GM12875 (cell line): ENCODE measurements around the gene LDLRAD4.

Experiments
- H3K4me3 ChIP-seq: one replicate; pipeline ENCODE4 v1.5.1; 2011; ENCODE audit warnings: low read depth, low read length, control low read depth
- TF ChIP-seq, protein P1 (sequence below): IDR thresholded peaks from 2 replicates; pipeline ENCODE4 v1.5.1; 2011; ENCODE audit warnings: low read depth, mild to moderate bottlenecking, control low read depth, inconsistent platforms, low read length, moderate library complexity, borderline replicate concordance; ENCODE audit not compliant: insufficient read depth

The LDLRAD4 gene

DNA sequence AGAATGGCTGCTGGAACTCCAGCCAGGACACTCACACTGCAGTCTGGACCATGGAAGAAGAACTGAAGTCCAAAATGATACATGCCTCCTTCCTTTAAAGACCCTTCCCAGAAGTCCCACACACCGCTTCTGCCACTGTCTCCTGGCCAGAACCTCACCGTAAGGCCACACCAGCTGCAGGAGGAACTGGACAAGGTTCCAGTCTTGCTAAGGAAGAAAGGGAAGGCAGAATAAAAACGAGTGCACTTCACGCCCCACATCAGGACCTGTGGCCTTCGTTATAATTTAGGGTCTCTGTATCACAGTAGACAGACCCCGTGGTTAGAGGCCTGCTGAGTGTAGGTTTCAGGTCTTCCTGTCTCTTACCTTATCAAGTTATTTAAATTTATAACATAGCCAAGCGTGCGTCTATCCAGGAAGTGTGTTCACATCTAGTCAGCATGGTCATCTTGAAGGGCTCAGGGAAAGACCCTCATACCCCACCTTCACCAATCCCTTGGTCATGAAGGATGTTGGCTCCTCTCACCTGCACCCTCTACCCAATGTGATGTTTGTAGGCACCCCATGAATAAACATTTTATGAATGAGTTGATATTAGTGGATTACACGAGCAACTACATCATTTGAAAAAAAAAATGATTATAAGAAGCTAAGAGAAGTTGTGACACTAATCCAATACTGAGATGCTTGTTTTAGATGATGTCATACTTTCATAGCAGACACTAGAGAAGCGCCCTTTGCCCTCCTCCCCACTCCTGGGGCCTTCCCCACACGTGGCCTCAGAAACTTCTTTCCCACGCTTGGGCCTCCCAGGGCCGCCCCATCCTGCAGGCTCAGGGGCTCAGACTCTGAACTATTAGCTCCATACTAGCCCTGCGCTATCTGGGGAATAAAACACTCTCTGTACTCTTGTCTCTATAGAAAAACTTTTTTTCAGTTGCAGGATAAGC is 350.2 kb downstream of the LDLRAD4 start:
- TF ChIP-seq, protein P1, sequence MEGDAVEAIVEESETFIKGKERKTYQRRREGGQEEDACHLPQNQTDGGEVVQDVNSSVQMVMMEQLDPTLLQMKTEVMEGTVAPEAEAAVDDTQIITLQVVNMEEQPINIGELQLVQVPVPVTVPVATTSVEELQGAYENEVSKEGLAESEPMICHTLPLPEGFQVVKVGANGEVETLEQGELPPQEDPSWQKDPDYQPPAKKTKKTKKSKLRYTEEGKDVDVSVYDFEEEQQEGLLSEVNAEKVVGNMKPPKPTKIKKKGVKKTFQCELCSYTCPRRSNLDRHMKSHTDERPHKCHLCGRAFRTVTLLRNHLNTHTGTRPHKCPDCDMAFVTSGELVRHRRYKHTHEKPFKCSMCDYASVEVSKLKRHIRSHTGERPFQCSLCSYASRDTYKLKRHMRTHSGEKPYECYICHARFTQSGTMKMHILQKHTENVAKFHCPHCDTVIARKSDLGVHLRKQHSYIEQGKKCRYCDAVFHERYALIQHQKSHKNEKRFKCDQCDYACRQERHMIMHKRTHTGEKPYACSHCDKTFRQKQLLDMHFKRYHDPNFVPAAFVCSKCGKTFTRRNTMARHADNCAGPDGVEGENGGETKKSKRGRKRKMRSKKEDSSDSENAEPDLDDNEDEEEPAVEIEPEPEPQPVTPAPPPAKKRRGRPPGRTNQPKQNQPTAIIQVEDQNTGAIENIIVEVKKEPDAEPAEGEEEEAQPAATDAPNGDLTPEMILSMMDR, result no peak
- H3K4me3 ChIP-seq, result no peak overlapping the region

DNA sequence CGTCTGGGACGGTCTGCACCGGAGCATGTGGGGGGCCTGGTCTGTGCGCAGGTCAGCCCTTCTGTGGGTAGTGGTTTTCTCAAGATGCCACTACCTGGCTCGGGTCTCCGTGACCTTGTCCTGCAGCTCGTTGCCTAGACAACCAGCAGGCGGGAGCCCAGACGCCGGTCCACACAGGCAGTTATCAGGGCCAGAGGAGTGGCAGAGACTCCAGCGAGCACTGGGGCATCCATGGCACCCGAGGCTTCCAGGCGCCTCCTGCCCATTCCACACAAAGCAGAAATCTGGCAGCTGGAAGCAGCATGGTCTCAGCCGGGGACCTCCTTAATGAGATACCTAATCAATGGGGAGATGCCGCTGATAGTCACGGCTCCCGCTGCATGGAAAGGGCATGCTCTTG is 351.7 kb downstream of the LDLRAD4 start:
- TF ChIP-seq, protein P1, result no peak

DNA sequence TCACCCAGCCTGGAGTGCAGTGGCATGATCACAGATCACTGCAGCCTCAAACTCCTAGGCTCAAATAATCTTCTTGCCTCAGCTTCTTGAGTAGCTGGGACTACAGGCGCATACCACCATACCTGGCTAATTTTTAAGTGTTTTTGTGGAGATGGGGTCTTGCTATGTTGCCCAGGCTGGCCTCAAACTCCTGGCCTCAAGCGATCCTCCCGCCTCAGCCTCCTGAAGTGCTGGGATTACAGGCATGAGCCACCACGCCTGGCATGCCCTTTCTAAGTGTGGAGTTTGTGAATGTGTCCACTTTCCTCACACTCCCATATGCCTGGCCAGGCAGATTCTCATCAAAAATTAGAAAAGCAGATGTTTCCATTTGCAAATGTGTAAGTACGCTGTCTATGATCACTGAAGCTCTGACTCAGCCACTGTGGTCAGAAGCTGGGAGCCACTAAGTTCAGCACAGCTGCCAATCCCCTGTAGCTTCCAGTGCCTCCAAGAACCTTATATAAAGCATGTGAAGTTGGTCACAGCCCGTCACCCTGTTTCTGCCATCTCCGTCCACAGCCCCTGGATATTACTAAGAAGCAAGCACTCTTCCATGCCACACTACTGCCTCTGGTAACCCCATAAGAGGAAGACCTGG is 352.4 kb downstream of the LDLRAD4 start:
- no peak overlapping the region for H3K4me3 ChIP-seq
- TF ChIP-seq, protein P1, result no peak

More for the DNA sequence above, 351.7 kb downstream of the LDLRAD4 start:
- no peak overlapping the region for H3K4me3 ChIP-seq

DNA sequence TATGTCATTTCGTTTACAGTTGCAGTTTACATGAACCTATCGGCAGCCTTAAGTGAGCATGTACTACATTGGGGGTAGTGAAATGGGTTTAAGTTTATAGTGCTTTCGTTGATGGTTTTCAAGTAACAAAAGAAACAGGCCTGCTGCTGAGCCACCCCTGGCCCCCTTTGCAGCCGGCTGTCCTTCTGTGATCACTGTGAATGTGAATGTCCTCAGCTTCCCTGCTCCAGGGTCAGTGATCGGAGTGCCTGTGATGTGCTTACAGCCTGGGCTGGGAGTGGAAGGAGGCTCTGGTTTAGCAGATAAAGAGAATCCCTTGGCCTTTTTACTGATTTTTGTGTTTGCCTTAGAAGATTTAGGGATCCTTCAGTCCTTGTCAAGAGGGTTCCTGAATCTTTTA is 353.6 kb downstream of the LDLRAD4 start:
- TF ChIP-seq, protein P1, result no peak
- no peak overlapping the region for H3K4me3 ChIP-seq

DNA sequence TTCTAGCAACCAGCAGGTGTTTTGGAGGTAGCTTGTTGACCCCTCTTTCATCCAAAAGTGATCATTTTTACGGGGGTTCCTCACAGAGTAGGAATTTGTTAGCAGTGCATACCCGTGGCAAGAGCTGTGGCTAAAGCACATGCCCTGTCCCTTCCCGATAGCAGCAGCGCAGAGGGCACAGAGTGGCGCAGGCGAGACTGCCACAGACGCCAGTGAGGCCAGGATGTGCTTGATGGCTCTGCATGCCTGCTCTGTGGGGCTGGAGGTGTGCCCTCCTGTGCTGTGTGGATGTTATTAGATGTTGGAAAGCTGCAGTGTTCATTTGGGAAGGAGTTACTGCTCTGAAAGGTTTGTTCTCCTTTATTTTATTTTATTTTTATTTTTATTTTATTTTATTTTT is 354.2 kb downstream of the LDLRAD4 start:
- TF ChIP-seq, protein P1, result no peak

DNA sequence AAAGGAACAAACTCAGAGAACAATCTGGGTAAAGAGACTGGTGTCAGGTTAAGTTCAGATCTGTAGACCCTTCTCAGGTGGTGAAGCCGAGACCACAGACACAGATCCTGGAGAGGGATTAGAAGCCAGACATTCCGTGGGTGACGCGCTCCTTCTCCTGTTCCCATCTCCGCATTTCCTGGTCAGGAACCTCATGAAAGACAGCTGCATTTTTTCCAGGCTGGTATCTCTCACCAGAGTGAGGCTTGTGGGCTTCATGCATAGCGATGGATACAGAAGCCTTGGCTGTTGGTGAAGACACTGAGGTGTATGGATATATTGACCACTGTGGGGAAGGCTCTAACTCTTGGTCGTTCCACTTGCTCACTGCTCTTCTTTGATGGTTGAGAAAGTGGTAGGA is 355.2 kb downstream of the LDLRAD4 start:
- TF ChIP-seq, protein P1, result no peak

More for the DNA sequence above, 354.2 kb downstream of the LDLRAD4 start:
- H3K4me3 ChIP-seq, result no peak overlapping the region

More for the DNA sequence above, 355.2 kb downstream of the LDLRAD4 start:
- H3K4me3 ChIP-seq, result no peak overlapping the region
